Measurements from ENCODE around the gene CCDC33. TPM values are rescaled to one million over a fixed set of nuclear protein-coding genes. Genes with fewer than 3 reads are reported as not detected.

Gene CCDC33
- total and polyA plus RNA-seq, 2 experiments from 2014 or later, result 0.63 to 0.86 TPM

- H3K79me2 ChIP-seq, result no peaks in the 10 kb centered on the region
- WGBS (ENCODE audit: low lambda C conversion rate, missing lambda C conversion rate), result 90% methylated on average over 12 of the region's 12 CpGs
These were observed 131.2 kb downstream of the CCDC33 start, which contains the start of gene CYP11A1 for GRCh38 chr15:74367296-74367854. TSS of gene CYP11A1 (minus strand) at chr15:74367646. CDS start at chr15:74367585, 61 bp downstream.

GRCh38 chr15:74368121-74368520 lies 132.0 kb downstream of the CCDC33 start:
- Histone ChIP-seq H3K27ac (no peak overlapping the region), H4K20me1 (ENCODE audit: insufficient read depth, poor library complexity, severe bottlenecking) (no peaks in the 10 kb centered on the region), H2AFZ (no peak overlapping the region), H3K27me3 (peaks cover 3% of the 10 kb centered on the region), H3K9me2 (replicated peaks; ENCODE audit: insufficient read depth) (no peaks in the 10 kb centered on the region), H3K36me3 (replicated peaks; ENCODE audit: insufficient read depth, low read depth) (no peaks in the 10 kb centered on the region), H3K4me2 (no peak overlapping the region), H3K4me1 (ENCODE audit: insufficient read depth) (no peaks in the 10 kb centered on the region), H3K4me3 (no peak overlapping the region), H3K9me3 (ENCODE audit: low read depth) (no peaks in the 10 kb centered on the region), H3K79me2 (no peaks in the 10 kb centered on the region)
- TF ChIP-seq EZH2phosphoT487 (IDR thresholded peaks at IDR 0.05; ENCODE audit: low read depth, severe bottlenecking, unreplicated experiment), result no peak
- TF ChIP-seq CTCF (IDR thresholded peaks at IDR 0.05; ENCODE audit: poor library complexity), result no peak
- no peak for TF ChIP-seq EZH2 (IDR thresholded peaks at IDR 0.05; ENCODE audit: borderline replicate concordance)
- DNase-seq (ENCODE audit: low spot score), result no peak
- WGBS (ENCODE audit: low lambda C conversion rate, missing lambda C conversion rate), result 95% methylated on average over 3 of the region's 3 CpGs

More at GRCh38 chr15:74367296-74367854, 131.2 kb downstream of the CCDC33 start, which contains the start of gene CYP11A1:
- TF ChIP-seq CTCF (IDR thresholded peaks at IDR 0.05; ENCODE audit: poor library complexity), result no peak
- no peak for TF ChIP-seq EZH2 (IDR thresholded peaks at IDR 0.05; ENCODE audit: borderline replicate concordance)
- no peak for TF ChIP-seq EZH2phosphoT487 (IDR thresholded peaks at IDR 0.05; ENCODE audit: low read depth, severe bottlenecking, unreplicated experiment)
- no peak for DNase-seq (ENCODE audit: low spot score)
- H3K9me2 ChIP-seq (replicated peaks; ENCODE audit: insufficient read depth), result no peaks in the 10 kb centered on the region
- H3K4me3 ChIP-seq, result no peak within 1 kb of the TSS
- no peaks in the 10 kb centered on the region for H3K4me1 ChIP-seq (ENCODE audit: insufficient read depth)
- H3K36me3 ChIP-seq (replicated peaks; ENCODE audit: insufficient read depth, low read depth), result no peaks in the 10 kb centered on the region
- H3K9me3 ChIP-seq (ENCODE audit: low read depth), result no peaks in the 10 kb centered on the region
- H3K27ac ChIP-seq, result no peak within 1 kb of the TSS
- H4K20me1 ChIP-seq (ENCODE audit: insufficient read depth, poor library complexity, severe bottlenecking), result no peaks in the 10 kb centered on the region
- peak within 1 kb of the TSS; percentile 99 for H3K4me2 ChIP-seq
- peaks cover 3% of the 10 kb centered on the region for H3K27me3 ChIP-seq
- no peak within 1 kb of the TSS for H2AFZ ChIP-seq

GRCh38 chr15:74369084-74369745 lies 133.1 kb downstream of the CCDC33 start:
- no peaks in the 10 kb centered on the region for H3K79me2 ChIP-seq
- no peak overlapping the region for H2AFZ ChIP-seq
- TF ChIP-seq EZH2 (IDR thresholded peaks at IDR 0.05; ENCODE audit: borderline replicate concordance), result no peak
- no peak for TF ChIP-seq CTCF (IDR thresholded peaks at IDR 0.05; ENCODE audit: poor library complexity)
- no peaks in the 10 kb centered on the region for H4K20me1 ChIP-seq (ENCODE audit: insufficient read depth, poor library complexity, severe bottlenecking)
- H3K27ac ChIP-seq, result no peak overlapping the region
- no peaks in the 10 kb centered on the region for H3K4me1 ChIP-seq (ENCODE audit: insufficient read depth)
- H3K4me2 ChIP-seq, result no peak overlapping the region
- 73% methylated on average over 10 of the region's 10 CpGs for WGBS (ENCODE audit: low lambda C conversion rate, missing lambda C conversion rate)
- H3K4me3 ChIP-seq, result no peak overlapping the region
- no peaks in the 10 kb centered on the region for H3K36me3 ChIP-seq (replicated peaks; ENCODE audit: insufficient read depth, low read depth)
- DNase-seq (ENCODE audit: low spot score), result no peak
- no peaks in the 10 kb centered on the region for H3K9me3 ChIP-seq (ENCODE audit: low read depth)
- peaks cover 3% of the 10 kb centered on the region for H3K27me3 ChIP-seq
- no peaks in the 10 kb centered on the region for H3K9me2 ChIP-seq (replicated peaks; ENCODE audit: insufficient read depth)
